ENCODE measurements around the gene DENND1A. TPM values are rescaled to one million over a fixed set of nuclear protein-coding genes. Genes with fewer than 3 reads are reported as not detected.
"Not testable (repeated sequence)": the region's sequence is repeated elsewhere in the genome, so short reads cannot be mapped to it uniquely, and the experiment has no call there.

DENND1A gene
- total RNA-seq, 2 donors from 2014 or later: 18.9 to 26.8 TPM

DNA sequence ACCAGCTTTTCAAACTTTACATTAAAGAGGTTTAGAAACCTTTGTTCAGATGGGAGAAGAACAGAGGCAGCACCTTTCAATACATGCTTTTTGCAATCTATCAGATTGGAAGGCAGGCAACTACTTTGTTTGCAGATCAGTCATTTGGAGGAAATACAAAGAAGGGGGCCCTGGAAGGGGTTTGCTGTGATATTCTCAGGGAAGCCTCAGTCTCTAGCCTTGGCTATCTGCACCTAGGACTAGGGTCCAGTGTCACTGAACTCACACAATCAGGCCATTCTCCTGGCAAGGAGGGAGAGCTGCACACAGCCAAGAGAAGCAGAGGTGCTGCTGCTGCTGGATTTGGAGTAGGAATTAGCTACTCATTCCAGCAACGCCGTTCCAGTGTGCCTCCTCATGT, 494.5 kb downstream of the DENND1A start:
- TF ChIP-seq POLR2AphosphoS5 (IDR thresholded peaks at IDR 0.05) (no peak), POLR2A (IDR thresholded peaks at IDR 0.05) (no peak)
- TF ChIP-seq, protein P1, sequence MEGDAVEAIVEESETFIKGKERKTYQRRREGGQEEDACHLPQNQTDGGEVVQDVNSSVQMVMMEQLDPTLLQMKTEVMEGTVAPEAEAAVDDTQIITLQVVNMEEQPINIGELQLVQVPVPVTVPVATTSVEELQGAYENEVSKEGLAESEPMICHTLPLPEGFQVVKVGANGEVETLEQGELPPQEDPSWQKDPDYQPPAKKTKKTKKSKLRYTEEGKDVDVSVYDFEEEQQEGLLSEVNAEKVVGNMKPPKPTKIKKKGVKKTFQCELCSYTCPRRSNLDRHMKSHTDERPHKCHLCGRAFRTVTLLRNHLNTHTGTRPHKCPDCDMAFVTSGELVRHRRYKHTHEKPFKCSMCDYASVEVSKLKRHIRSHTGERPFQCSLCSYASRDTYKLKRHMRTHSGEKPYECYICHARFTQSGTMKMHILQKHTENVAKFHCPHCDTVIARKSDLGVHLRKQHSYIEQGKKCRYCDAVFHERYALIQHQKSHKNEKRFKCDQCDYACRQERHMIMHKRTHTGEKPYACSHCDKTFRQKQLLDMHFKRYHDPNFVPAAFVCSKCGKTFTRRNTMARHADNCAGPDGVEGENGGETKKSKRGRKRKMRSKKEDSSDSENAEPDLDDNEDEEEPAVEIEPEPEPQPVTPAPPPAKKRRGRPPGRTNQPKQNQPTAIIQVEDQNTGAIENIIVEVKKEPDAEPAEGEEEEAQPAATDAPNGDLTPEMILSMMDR (IDR thresholded peaks at IDR 0.05): no peak
- no peaks in the 10 kb centered on the region for H3K27me3 ChIP-seq (replicated peaks; ENCODE audit: insufficient read depth)
- WGBS: 61% methylated on average over 2 of the region's 2 CpGs
- H3K9me3 ChIP-seq: no peaks in the 10 kb centered on the region
- intact Hi-C loops (cut with DNase I): no loop called here
- no peaks in the 10 kb centered on the region for H3K36me3 ChIP-seq
- H3K4me1 ChIP-seq (replicated peaks): no peaks in the 10 kb centered on the region
- H3K27ac ChIP-seq: no peak overlapping the region
- DNase-seq (ENCODE audit: low spot score): no peak
- H3K4me3 ChIP-seq: no peak overlapping the region

DNA sequence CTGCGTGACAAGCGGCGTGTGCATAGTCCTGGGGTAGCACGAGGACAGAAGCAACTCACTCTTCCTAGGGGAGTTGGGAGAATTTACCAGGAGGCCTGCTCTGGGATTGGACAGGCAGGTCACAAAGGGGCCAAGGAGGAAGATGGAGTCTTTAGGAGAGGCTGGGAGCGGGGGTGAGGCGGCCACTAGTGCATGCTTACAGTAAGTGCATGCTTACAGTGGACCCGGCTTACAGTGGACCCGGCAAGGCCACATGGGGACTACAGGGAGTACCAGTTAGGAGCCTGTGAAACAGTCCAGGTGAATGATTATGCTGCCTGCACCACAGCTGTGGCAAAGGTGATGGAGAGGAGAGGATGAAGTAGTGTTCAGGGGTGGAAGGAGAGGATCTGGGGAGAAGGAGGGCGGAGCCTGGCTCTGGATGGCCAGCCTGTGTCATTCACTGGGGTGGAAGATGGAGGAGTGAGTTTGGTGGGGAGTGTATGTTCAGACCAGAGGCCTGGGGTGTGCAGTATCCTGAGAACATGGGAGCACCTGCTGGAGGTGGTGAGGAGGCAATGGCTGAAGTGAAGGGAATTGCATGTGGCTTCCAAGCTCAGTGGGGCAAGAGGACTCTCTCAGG, 495.2 kb downstream of the DENND1A start:
- Histone ChIP-seq H3K4me3 (no peak overlapping the region), H3K27me3 (replicated peaks; ENCODE audit: insufficient read depth) (no peaks in the 10 kb centered on the region), H3K9me3 (no peaks in the 10 kb centered on the region), H3K4me1 (replicated peaks) (no peaks in the 10 kb centered on the region), H3K27ac (no peak overlapping the region), H3K36me3 (no peaks in the 10 kb centered on the region)
- TF ChIP-seq POLR2A (IDR thresholded peaks at IDR 0.05): no peak
- TF ChIP-seq, protein P1 (IDR thresholded peaks at IDR 0.05): no peak
- TF ChIP-seq POLR2AphosphoS5 (IDR thresholded peaks at IDR 0.05): no peak
- no peak for DNase-seq (ENCODE audit: low spot score)
- intact Hi-C loops (cut with DNase I): no loop called here
- WGBS: 96% methylated on average over 9 of the region's 9 CpGs

DNA sequence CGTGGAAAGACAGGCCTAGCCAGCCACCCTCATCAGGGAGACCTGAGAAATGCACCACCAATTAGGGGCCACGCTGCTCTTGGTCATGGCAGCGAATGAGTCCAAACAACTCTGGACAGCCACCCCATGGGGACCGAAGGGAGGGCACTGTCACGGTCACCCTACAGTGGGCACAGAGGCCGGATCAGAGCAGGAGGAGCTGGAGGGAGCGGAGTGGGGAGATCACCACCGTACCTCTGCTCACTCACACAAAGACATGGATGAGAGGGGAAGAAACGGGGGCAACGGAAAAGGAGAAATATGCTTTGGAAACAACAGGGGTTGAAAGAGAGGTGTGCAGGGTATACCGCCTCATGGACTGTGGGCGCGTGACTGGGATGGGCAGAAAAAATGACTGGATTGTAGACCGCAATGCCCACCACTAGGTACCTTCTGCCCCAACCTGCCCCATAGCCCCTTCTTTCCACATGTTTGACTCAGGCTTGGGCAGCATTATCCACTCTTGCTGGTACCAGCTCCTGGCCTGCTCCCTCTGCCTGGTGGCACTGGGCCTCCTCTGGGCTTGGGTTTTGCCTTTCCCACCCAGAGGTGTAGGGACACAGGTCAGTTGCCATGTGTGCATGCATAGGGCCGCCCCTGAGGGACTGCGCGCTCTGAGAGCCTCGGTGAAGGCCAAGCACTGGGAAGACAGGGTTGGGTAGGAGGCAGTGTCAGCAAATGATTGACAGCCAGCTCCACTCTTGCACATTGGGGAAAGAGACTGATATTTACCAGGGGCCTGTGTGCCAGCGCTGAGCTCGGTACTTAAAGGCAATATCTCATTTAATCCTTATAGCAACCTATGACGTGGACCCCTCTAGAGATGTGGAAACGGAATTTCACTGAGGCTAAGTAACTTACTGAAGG, 497.3 kb downstream of the DENND1A start:
- no peaks in the 10 kb centered on the region for H3K27me3 ChIP-seq (replicated peaks; ENCODE audit: insufficient read depth)
- H3K4me3 ChIP-seq: no peak overlapping the region
- H3K4me1 ChIP-seq (replicated peaks): no peaks in the 10 kb centered on the region
- intact Hi-C loops (cut with DNase I): no loop called here
- TF ChIP-seq, protein P1 (IDR thresholded peaks at IDR 0.05): no peak
- TF ChIP-seq POLR2AphosphoS5 (IDR thresholded peaks at IDR 0.05) (no peak), POLR2A (IDR thresholded peaks at IDR 0.05) (no peak)
- no peaks in the 10 kb centered on the region for H3K9me3 ChIP-seq
- WGBS: 96% methylated on average over 22 of the region's 22 CpGs
- no peak overlapping the region for H3K27ac ChIP-seq
- no peaks in the 10 kb centered on the region for H3K36me3 ChIP-seq
- DNase-seq (ENCODE audit: low spot score): no peak

DNA sequence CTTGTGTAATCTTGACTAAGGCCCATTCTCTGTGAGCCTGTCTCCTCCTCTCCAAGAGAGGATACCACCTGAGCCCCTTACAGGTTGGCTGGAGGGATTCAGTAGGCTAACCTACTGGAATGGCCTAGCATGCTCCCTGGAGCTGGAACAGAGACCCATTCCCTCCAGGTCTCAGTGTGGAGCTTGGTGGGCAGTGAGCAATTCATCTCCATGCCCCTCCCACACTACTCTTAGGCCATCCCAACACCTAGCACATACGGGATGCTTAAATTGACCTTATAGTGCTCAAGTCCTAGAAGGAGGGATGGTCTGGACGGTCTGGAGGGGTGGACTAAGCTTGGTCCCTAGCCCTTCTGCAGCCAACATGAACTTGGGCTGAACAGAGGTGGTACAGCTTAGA, 498.3 kb downstream of the DENND1A start:
- no peaks in the 10 kb centered on the region for H3K4me1 ChIP-seq (replicated peaks)
- H3K9me3 ChIP-seq: no peaks in the 10 kb centered on the region
- no peak overlapping the region for H3K4me3 ChIP-seq
- no peaks in the 10 kb centered on the region for H3K36me3 ChIP-seq
- no peak overlapping the region for H3K27ac ChIP-seq
- 88% methylated on average over 2 of the region's 2 CpGs for WGBS
- no peak for DNase-seq (ENCODE audit: low spot score)
- intact Hi-C loops (cut with DNase I): no loop called here
- H3K27me3 ChIP-seq (replicated peaks; ENCODE audit: insufficient read depth): no peaks in the 10 kb centered on the region
- TF ChIP-seq POLR2AphosphoS5 (IDR thresholded peaks at IDR 0.05) (no peak), POLR2A (IDR thresholded peaks at IDR 0.05) (no peak)
- TF ChIP-seq, protein P1 (IDR thresholded peaks at IDR 0.05): no peak

DNA sequence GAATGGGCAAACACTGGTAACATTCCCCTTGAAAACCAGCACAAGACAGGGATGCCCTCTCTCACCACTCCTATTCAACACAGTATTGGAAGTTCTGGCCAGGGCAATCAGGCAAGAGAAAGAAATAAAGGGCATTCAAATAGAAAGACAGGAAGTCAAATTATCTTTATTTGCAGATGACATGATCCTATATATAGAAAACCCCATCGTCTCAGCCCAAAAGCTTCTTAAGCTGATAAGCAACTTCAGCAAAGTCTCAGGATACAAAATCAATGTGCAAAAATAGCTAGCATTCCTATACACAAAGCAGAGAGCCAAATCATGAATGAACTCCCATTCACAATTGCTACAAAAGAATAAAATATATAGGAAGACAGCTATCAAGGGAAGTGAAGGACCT, 501.5 kb downstream of the DENND1A start:
- H3K36me3 ChIP-seq; H3K27ac ChIP-seq; H3K4me1 ChIP-seq (replicated peaks); H3K27me3 ChIP-seq (replicated peaks; ENCODE audit: insufficient read depth); DNase-seq (ENCODE audit: low spot score); intact Hi-C loops (cut with DNase I); H3K4me3 ChIP-seq; H3K9me3 ChIP-seq: not testable (repeated sequence)
- WGBS: 87% methylated on average over 1 of the region's 1 CpG
